Omental fat pad (tissue), 4 donors: ENCODE measurements around the gene CREB5. TPM values are rescaled to one million over a fixed set of nuclear protein-coding genes. Genes with fewer than 3 reads are reported as not detected.
A peak's percentile ranks its signal among the peaks of the same experiment; 100 is the strongest.

Experiments used
- ATAC-seq: fragments of 150-250 bp; one replicate; pipeline ENCODE4 v1.9.1; 2016; ENCODE audit warnings: mild to moderate bottlenecking, moderate library complexity; ENCODE audit not compliant: low FRiP score
- DNase-seq: peaks from one replicate; pipeline ENCODE4 v3.0.0-alpha.2; 2019; ENCODE audit warnings: low spot score
- CTCF ChIP-seq, 3 donors: fragments of 450-650 bp; IDR thresholded peaks; one replicate each; pipeline ENCODE4 v1.5.1; 2016 to 2017; ENCODE audit warnings: antibody characterized with exemption in 3 of 3, mild to moderate bottlenecking in 3 of 3, moderate library complexity in 2 of 3
- total RNA-seq, 4 donors: library from RNA; depleted of rRNA; stranded (reverse); fragments of >200 nt; gene quantifications; one replicate each; pipeline ENCODE4 v1.1.0, GENCODE V29; 2016

The CREB5 gene
- total RNA-seq, 4 donors from 2014 or later: 27.9 to 87.0 (median 42.9) TPM

GRCh38 chr7:28725911-28726310 lies 313.6 kb downstream of the CREB5 start:
- no peak for DNase-seq
- ATAC-seq: no peak
- TF ChIP-seq CTCF (IDR thresholded peaks at IDR 0.05): no peak

GRCh38 chr7:28726555-28726954 lies 314.2 kb downstream of the CREB5 start:
- TF ChIP-seq CTCF (IDR thresholded peaks at IDR 0.05): no peak
- ATAC-seq (no peak), DNase-seq (no peak)

GRCh38 chr7:28729281-28729680 lies 317.0 kb downstream of the CREB5 start:
- DNase-seq: no peak
- TF ChIP-seq CTCF (IDR thresholded peaks at IDR 0.05): no peak
- ATAC-seq: peak; percentile 76

GRCh38 chr7:28729727-28730126 lies 317.4 kb downstream of the CREB5 start:
- DNase-seq: no peak
- no peak for TF ChIP-seq CTCF (IDR thresholded peaks at IDR 0.05)
- peak; percentile 41 for ATAC-seq

- DNase-seq: no peak
- ATAC-seq: no peak
- TF ChIP-seq CTCF (IDR thresholded peaks at IDR 0.05): no peak
Observed at GRCh38 chr7:28731092-28731658, 318.9 kb downstream of the CREB5 start.

GRCh38 chr7:28732071-28732869 lies 320.0 kb downstream of the CREB5 start:
- ATAC-seq (no peak), DNase-seq (no peak)
- TF ChIP-seq CTCF (IDR thresholded peaks at IDR 0.05): no peak

GRCh38 chr7:28733035-28733434 lies 320.7 kb downstream of the CREB5 start:
- no peak for ATAC-seq
- TF ChIP-seq CTCF (IDR thresholded peaks at IDR 0.05): no peak
- DNase-seq: no peak
